ENCODE data around the gene MGAT3. TPM values are rescaled to one million over a fixed set of nuclear protein-coding genes. Genes with fewer than 3 reads are reported as not detected.

MGAT3 gene
- total and polyA plus RNA-seq, 2 donors (not counting 1 experiment from before 2014, with no cell fraction given), result 11.1 to 27.8 TPM

GRCh38 chr22:39518996-39519680, 62.3 kb downstream of the MGAT3 start:
- no peak for ATAC-seq (ENCODE audit: low read depth)
- peak overlapping the region; percentile 98 for H3K27ac Mint-ChIP-seq
- POLR2A ChIA-PET, result interaction anchor here (0.5 to 2.5 kb wide), 16 partner anchors 9 to 1164 kb away, joined by 3 to 57 read pairs (median 8); partner anchors contain the start of genes MIEF1, RPL3, RPS19BP1 and TAB1
- H3K4me2 ChIP-seq (replicated peaks; ENCODE audit: low read depth, low read length, poor library complexity, severe bottlenecking), result peak overlapping the region; percentile 93
- no peaks in the 10 kb centered on the region for H3K27me3 ChIP-seq (replicated peaks in 1 of 4; ENCODE audit: control extremely low read depth in 1 of 4, control insufficient read depth in 3 of 4, insufficient read depth in 4 of 4, low read length in 3 of 4)
- TF ChIP-seq EZH2 (IDR thresholded peaks at IDR 0.05; ENCODE audit: borderline replicate concordance, insufficient read depth, low read depth, low read length, poor library complexity, severe bottlenecking), result no peak
- no peak for TF ChIP-seq CTCF (IDR thresholded peaks at IDR 0.05)
- no peaks in the 10 kb centered on the region for H3K27me3 Mint-ChIP-seq
- no peaks in the 10 kb centered on the region for H3K9me3 Mint-ChIP-seq (ENCODE audit: insufficient read depth)
- peaks cover 31 to 39% of the 10 kb centered on the region in 2 donors for H3K4me1 ChIP-seq (ENCODE audit: control insufficient read depth in 2 of 2, insufficient read depth in 2 of 2, low read length in 2 of 2)
- CTCF ChIA-PET, result interaction anchor here (0.7 to 6.0 kb wide), 16 partner anchors 9 to 829 kb away, joined by 3 to 85 read pairs (median 6); partner anchors contain the start of genes RPL3, RPS19BP1 and TAB1
- H3K9ac ChIP-seq (ENCODE audit: low read length), result peak overlapping the region; percentile 100
- intact Hi-C loops (cut with micrococcal nuclease), result no loop called here
- DNase-seq, result no peak
- H3K79me2 ChIP-seq (ENCODE audit: control insufficient read depth, insufficient read depth, low read length), result peaks cover 60% of the 10 kb centered on the region
- H4K20me1 ChIP-seq (ENCODE audit: control insufficient read depth, insufficient read depth, low read length, poor library complexity, severe bottlenecking), result peaks cover 54% of the 10 kb centered on the region
- H3K4me1 Mint-ChIP-seq, result peaks cover 53% of the 10 kb centered on the region
- no peaks in the 10 kb centered on the region for H3K9me3 ChIP-seq (ENCODE audit: control extremely low read depth in 1 of 3, control insufficient read depth in 2 of 3, insufficient read depth in 1 of 3, low read length in 2 of 3)
- H3K4me3 ChIP-seq (ENCODE audit: control extremely low read depth in 1 of 5, extremely low read depth in 1 of 5, insufficient read depth in 1 of 5, low read depth in 2 of 5, low read length in 4 of 5), result peak overlapping the region; percentile 82 to 100 (median 99)
- peak overlapping the region; percentile 91 to 95 for H3K27ac ChIP-seq (ENCODE audit: low read length in 2 of 2)
- peaks cover 0 to 40% of the 10 kb centered on the region in 2 experiments for H3K36me3 ChIP-seq (replicated peaks in 1 of 2; ENCODE audit: control extremely low read depth in 1 of 2, control insufficient read depth in 1 of 2, extremely low read depth in 1 of 2, insufficient read depth in 2 of 2, low read length in 1 of 2)
- H2AFZ ChIP-seq (ENCODE audit: insufficient read depth, low read depth, low read length, poor library complexity, severe bottlenecking), result peak overlapping the region; percentile 91
- 12% methylated on average over 21 of the region's 24 CpGs for WGBS (ENCODE audit: insufficient coverage)
- peak overlapping the region; percentile 94 for H3K4me3 Mint-ChIP-seq
